Measurements from ENCODE around the gene C10orf62.

The C10orf62 gene

DNA sequence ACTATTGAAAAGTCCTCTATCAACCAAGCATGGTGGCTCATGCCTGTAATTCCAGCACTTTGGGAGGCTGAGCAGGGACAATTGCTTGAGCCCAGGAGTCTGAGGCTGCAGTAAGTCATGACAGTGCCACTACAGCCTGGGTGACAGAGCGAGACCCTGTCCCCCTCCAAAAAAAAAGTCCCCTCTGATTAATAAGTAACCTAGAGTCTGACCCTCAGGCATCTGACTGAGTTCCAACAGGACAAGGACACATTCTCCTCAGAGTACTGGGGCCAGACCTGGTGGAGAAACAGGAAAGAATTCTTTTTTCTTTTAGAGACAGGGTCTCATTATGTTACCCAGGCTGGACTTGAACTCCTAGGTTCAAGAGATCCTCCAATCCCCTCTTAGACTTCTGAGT lies 33.8 kb downstream of the C10orf62 start:
- Histone ChIP-seq H3K4me3 (replicated peaks; ENCODE audit: insufficient read depth, low read length) (no peak overlapping the region), H3K27ac (replicated peaks) (no peak overlapping the region), H3K27me3 (ENCODE audit: insufficient read depth, poor library complexity, severe bottlenecking) (no peaks in the 10 kb centered on the region)
- no peak for DNase-seq (ENCODE audit: low read depth in 1 of 2, low spot score in 1 of 2)
- TF ChIP-seq POLR2AphosphoS5 (IDR thresholded peaks at IDR 0.05; ENCODE audit: low read depth): no peak
- TF ChIP-seq SPI1 (IDR thresholded peaks at IDR 0.05; ENCODE audit: borderline replicate concordance, low read depth): no peak
- TF ChIP-seq, protein P1, sequence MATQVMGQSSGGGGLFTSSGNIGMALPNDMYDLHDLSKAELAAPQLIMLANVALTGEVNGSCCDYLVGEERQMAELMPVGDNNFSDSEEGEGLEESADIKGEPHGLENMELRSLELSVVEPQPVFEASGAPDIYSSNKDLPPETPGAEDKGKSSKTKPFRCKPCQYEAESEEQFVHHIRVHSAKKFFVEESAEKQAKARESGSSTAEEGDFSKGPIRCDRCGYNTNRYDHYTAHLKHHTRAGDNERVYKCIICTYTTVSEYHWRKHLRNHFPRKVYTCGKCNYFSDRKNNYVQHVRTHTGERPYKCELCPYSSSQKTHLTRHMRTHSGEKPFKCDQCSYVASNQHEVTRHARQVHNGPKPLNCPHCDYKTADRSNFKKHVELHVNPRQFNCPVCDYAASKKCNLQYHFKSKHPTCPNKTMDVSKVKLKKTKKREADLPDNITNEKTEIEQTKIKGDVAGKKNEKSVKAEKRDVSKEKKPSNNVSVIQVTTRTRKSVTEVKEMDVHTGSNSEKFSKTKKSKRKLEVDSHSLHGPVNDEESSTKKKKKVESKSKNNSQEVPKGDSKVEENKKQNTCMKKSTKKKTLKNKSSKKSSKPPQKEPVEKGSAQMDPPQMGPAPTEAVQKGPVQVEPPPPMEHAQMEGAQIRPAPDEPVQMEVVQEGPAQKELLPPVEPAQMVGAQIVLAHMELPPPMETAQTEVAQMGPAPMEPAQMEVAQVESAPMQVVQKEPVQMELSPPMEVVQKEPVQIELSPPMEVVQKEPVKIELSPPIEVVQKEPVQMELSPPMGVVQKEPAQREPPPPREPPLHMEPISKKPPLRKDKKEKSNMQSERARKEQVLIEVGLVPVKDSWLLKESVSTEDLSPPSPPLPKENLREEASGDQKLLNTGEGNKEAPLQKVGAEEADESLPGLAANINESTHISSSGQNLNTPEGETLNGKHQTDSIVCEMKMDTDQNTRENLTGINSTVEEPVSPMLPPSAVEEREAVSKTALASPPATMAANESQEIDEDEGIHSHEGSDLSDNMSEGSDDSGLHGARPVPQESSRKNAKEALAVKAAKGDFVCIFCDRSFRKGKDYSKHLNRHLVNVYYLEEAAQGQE (IDR thresholded peaks at IDR 0.05; ENCODE audit: insufficient replicate concordance, low read depth): no peak
- TF ChIP-seq, protein P2, sequence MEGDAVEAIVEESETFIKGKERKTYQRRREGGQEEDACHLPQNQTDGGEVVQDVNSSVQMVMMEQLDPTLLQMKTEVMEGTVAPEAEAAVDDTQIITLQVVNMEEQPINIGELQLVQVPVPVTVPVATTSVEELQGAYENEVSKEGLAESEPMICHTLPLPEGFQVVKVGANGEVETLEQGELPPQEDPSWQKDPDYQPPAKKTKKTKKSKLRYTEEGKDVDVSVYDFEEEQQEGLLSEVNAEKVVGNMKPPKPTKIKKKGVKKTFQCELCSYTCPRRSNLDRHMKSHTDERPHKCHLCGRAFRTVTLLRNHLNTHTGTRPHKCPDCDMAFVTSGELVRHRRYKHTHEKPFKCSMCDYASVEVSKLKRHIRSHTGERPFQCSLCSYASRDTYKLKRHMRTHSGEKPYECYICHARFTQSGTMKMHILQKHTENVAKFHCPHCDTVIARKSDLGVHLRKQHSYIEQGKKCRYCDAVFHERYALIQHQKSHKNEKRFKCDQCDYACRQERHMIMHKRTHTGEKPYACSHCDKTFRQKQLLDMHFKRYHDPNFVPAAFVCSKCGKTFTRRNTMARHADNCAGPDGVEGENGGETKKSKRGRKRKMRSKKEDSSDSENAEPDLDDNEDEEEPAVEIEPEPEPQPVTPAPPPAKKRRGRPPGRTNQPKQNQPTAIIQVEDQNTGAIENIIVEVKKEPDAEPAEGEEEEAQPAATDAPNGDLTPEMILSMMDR (IDR thresholded peaks at IDR 0.05; ENCODE audit: insufficient read depth, low read length): no peak
- no peak for TF ChIP-seq GABPA (IDR thresholded peaks at IDR 0.05; ENCODE audit: low read depth)

DNA sequence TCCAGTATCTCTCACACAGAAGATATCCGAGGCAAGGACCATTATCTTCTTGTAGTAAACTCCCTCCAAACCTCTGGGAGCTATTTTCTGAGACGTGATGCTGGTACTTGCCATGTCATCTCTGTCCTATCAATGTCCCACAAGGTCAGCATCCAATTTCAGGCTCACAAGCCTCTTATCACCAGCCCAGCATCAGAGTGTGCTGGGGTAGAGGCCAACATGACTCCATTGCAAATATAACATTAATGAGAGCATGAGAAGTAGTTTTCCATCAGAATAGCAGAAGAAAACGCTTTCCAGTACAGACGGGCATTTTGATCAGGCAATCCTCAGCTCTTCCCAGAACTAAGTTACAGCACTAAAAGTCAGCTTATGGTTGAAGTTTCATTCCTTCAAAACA lies 38.2 kb downstream of the C10orf62 start:
- no peak overlapping the region for H3K27ac ChIP-seq (replicated peaks)
- H3K27me3 ChIP-seq (ENCODE audit: insufficient read depth, poor library complexity, severe bottlenecking): no peaks in the 10 kb centered on the region
- H3K4me3 ChIP-seq (replicated peaks; ENCODE audit: insufficient read depth, low read length): no peak overlapping the region
- TF ChIP-seq, protein P1 (IDR thresholded peaks at IDR 0.05; ENCODE audit: insufficient replicate concordance, low read depth): no peak
- no peak for TF ChIP-seq POLR2AphosphoS5 (IDR thresholded peaks at IDR 0.05; ENCODE audit: low read depth)
- TF ChIP-seq SPI1 (IDR thresholded peaks at IDR 0.05; ENCODE audit: borderline replicate concordance, low read depth): no peak
- TF ChIP-seq GABPA (IDR thresholded peaks at IDR 0.05; ENCODE audit: low read depth): no peak
- TF ChIP-seq, protein P2 (IDR thresholded peaks at IDR 0.05; ENCODE audit: insufficient read depth, low read length): no peak
- no peak for DNase-seq (ENCODE audit: low read depth in 1 of 2, low spot score in 1 of 2)

DNA sequence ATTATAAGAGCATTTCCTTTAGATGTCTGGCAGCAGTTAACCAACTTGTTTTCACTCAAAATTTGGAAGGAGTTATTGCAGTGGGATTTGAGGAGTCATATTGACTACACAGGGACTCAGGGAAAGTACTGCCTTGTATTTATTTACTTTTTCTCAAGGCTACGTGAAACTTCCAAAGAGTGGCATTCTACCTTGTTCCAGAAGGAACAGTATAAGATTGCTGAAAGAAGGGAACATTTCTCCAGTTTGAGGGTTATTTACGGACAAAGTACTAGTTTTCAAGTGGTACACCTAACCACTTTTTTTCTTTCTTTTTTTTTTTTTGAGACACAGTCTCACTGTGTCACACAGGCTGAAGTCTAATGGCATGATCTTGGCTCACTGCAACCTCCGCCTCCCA lies 38.7 kb downstream of the C10orf62 start:
- TF ChIP-seq, protein P1 (IDR thresholded peaks at IDR 0.05; ENCODE audit: insufficient replicate concordance, low read depth): no peak
- TF ChIP-seq POLR2AphosphoS5 (IDR thresholded peaks at IDR 0.05; ENCODE audit: low read depth) (no peak), SPI1 (IDR thresholded peaks at IDR 0.05; ENCODE audit: borderline replicate concordance, low read depth) (no peak), GABPA (IDR thresholded peaks at IDR 0.05; ENCODE audit: low read depth) (no peak)
- TF ChIP-seq, protein P2 (IDR thresholded peaks at IDR 0.05; ENCODE audit: insufficient read depth, low read length): no peak
- Histone ChIP-seq H3K27me3 (ENCODE audit: insufficient read depth, poor library complexity, severe bottlenecking) (peaks cover 3% of the 10 kb centered on the region), H3K27ac (replicated peaks) (no peak overlapping the region), H3K4me3 (replicated peaks; ENCODE audit: insufficient read depth, low read length) (no peak overlapping the region)
- DNase-seq (ENCODE audit: low read depth in 1 of 2, low spot score in 1 of 2): no peak
